GM12873 (cell line): Measurements from ENCODE around the gene ERN1.

Experiments
- CTCF ChIP-seq: IDR thresholded peaks from 2 replicates; pipeline ENCODE4 v1.5.1; 2012; ENCODE audit warnings: low read depth, mild to moderate bottlenecking, moderate library complexity, low read length, control low read depth; ENCODE audit not compliant: insufficient read depth; ENCODE audit errors: missing control alignments

ERN1 gene

DNA sequence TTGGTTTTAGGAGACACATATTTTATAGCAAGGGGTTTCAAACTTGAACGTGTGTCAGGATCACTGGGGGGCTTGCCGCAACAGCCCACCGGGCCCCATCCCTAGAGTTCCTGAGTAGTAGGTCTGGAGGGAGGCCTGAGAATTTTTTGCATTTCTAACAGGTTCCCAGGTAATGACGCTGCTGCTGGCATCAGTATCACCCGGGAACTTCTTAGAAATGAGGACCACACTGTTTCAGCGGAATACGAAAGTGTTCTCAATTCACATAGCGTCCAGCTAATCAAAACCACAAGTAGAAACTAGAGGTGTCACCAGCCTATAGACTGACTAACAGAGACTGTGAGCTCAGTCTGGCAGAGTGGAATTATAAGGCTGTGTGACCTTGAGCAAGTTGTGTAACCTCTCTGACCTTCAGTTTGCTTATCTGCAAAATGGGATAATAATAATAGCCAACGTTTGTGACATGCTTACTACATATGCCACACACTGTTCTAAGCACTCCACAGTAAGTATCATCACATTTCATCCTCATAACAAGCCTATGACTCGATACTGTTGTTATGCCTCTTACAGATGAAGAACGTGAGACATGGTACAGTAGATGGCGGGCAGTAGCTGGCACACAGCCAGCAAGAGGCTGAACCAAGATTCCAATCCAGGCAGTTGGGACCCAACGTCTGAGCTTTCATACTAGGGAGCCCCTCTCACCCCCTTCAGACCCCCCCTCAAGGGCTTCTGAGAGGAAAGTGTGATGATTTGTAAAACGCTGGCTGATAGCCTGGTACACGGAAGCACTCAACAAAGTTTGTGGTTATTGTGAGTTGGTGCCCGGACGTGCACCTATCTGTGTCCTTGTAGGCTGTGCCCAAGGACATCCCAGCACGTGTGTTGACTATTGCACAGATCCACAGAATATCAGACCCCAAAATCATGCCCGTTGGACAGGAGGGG is 104.9 kb downstream of the ERN1 start:
- no peak for TF ChIP-seq CTCF

GRCh38 chr17:64024215-64024654 is 105.7 kb downstream of the ERN1 start:
- no peak for TF ChIP-seq CTCF

GRCh38 chr17:64022611-64023063 is 107.3 kb downstream of the ERN1 start:
- no peak for TF ChIP-seq CTCF

DNA sequence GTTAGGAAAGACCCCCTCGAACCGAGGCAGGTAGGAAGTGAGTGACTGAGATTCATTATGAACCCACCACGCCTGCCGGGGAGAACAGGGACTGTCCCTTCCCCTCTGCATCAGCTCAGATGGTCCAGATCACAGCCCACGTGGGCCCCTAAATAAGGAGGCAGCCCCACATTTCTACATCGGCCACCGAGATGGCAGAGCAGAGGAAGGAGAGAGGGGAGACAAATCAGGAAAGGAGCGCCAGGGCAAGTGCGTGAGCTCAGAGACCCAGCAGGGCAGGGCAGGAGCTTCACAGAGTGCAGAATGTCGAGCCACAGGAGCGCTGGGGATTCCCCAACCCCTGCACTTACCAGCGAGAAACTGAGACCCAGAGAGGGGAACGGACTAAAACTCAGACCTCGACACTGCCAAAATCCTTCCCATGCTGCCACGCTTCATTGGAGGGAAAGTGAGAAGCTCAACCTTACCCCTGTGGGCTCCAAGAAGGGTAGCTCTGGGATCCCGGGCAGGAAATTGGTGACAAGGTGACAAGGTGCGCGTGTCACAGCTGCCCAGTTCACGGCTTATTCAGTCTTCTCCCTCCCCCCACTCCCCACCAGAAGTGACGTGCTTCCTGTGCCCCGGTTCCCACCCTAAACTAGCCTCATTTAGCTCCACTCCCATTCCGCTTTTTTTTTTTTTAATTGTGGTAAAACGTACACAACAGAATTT is 109.7 kb downstream of the ERN1 start, which contains the start of gene ICAM2:
TSS of gene ICAM2 (minus strand) at position 578 of the 711 bp plus-strand sequence. CDS start 13,942 bp downstream, outside the sequence.
- peak; percentile 37 for TF ChIP-seq CTCF

DNA sequence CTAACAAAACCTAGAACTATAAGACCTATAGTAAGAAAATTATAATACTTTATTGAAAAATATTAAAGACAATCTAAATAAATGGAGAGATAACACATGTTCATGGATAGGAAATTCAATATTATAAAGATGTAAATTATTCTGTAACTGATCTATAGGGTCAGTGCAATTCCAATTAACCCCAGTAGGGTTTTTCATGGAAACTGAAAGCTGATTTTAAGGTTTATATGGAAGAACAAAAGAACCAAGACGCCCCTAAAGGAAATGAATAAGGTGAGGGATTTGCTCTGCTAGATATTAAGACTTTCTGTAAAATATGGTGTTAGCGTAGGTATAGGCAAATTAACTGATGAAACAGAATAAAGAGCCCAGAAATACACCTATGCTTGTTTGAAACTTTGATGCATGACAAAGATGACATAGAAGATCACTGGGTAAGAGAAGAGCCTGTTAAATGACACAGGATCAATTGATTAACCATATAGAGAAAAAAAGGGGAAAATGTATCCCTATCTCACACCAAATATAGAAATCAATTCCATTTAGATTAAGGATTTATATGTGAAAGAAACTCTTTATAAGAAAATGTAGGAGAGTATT is 112.5 kb downstream of the ERN1 start:
- peak; percentile 43 for TF ChIP-seq CTCF

DNA sequence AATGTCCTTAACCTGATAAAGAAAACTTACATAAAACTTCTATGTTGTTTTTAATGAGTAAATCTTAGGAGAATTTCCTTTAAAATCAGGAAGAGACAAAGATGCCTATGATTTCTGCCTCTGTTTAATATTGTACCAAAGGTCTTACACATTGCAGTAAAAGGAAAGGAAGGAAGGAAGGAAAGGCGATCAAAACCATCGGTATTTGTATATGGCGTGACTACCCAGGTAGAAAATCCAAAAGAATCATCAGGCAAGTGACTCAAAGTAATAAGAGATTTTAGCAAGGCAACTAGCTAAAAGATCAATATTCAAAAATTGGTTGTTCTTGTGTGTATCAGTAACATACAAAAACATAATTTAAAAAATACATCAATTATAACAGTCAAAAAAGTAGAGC is 113.0 kb downstream of the ERN1 start:
- no peak for TF ChIP-seq CTCF
